Dermis microvascular lymphatic vessel endothelial cell (primary cell): ENCODE results near the gene MTMR4. TPM values are rescaled to one million over a fixed set of nuclear protein-coding genes. Genes with fewer than 3 reads are reported as not detected.
"Not testable (repeated sequence)": the region's sequence is repeated elsewhere in the genome, so short reads cannot be mapped to it uniquely, and the experiment has no call there.

Experiments
- DNase-seq, 2 donors: peaks; one replicate each; pipeline versions ENCODE4 v3.0.0 to v3.0.0-alpha.2; 2010; ENCODE audit warnings: low read depth in 2 of 2
- total RNA-seq: library from RNA; depleted of rRNA; stranded (reverse); fragments of >200 nt; gene quantifications from 2 replicates; pipeline ENCODE4 v1.2.1, GENCODE V29; 2014

MTMR4 gene
- total RNA-seq, 1 donor from 2014 or later: 30.7 TPM

GRCh38 chr17:58527306-58527705 is 12.9 kb upstream of the MTMR4 start:
- no peak for DNase-seq

- DNase-seq: peak in 1 of 2 donors; percentile 67
Measured at GRCh38 chr17:58525239-58525638, 10.8 kb upstream of the MTMR4 start.

DNA sequence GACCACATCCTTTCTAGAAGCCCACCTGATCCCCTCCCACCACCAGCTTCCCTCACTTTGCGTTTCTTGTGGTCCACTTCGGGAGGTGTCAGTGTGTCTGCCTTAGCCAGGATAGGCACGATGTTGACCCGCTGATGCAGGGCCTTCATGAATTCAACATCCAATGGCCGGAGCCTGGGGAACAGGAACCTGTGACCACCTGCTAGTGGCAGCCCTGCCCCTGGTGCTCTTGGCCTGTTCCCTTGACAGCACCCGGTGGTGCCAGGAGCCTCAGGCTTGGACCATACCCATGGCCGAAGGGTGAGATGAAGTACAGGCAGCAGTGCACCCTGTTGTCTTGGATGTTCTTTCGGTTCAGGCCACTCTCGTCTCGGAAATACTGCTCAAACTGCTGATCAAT is 7.2 kb upstream of the MTMR4 start:
- no peak for DNase-seq

DNA sequence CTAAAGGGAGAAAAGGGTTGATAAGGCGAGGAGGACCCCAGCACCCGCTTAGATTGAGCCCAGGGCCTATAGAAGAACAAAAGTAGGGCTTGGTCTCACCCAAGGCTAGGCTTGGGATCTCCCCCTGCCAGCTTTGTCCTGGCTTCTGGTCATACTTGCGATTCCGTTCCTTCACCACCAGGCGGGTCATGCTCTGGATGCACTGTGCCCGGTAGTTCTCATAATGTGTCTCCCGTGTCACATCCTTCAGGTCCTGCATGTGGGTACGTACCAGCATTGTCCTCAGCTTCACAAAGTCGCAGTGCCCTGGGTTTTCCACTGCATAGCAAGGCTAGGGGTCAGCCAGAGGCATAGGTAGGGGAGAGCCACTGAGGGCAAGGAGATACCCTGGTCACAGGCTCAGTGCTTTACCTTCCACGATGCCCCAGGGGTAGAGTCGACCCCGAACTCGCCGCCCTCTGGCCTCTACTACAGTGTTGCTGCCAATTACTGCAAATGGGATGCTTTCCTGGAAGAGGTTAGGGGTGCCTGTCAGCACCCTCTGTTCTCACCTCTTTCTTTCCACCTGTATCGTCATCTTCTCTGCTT is 6.5 kb upstream of the MTMR4 start:
- peak in 1 of 2 donors; percentile 36 for DNase-seq

DNA sequence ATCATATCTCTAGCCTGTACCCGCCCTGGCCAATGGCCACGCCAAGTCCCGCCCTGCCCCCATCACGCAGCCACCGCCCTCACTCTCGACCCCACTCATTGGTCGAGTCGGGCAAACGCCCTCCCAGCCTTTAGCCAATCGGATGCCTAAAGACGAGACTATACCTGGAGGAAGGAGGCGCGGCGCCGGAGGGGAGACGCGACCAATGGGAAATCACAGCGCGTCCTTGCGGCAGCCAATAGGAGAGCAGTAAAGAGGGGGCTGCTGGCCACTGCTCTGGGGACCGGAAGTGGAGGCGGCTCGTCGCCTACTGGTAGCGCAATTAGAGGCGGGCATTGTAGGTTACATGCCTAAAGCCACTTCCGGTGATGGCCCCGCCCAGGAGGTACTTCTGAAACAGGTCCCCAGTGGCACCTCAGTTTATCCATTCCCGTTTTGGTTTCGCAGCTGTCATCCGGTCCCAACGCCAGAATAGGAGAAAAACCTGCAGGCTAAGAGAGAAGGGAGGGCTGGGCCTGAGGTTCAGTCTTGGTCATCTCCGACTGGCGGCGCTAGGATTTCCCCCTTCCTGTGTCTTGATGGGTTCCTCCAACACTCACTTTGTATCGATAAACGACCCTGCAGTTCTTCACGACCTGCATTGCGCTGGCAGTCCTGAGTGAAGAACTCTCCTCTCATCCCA is 3.6 kb upstream of the MTMR4 start:
- peak; percentile 99 to 100 for DNase-seq

GRCh38 chr17:58517378-58517927 is 3.0 kb upstream of the MTMR4 start:
- DNase-seq: no peak

DNA sequence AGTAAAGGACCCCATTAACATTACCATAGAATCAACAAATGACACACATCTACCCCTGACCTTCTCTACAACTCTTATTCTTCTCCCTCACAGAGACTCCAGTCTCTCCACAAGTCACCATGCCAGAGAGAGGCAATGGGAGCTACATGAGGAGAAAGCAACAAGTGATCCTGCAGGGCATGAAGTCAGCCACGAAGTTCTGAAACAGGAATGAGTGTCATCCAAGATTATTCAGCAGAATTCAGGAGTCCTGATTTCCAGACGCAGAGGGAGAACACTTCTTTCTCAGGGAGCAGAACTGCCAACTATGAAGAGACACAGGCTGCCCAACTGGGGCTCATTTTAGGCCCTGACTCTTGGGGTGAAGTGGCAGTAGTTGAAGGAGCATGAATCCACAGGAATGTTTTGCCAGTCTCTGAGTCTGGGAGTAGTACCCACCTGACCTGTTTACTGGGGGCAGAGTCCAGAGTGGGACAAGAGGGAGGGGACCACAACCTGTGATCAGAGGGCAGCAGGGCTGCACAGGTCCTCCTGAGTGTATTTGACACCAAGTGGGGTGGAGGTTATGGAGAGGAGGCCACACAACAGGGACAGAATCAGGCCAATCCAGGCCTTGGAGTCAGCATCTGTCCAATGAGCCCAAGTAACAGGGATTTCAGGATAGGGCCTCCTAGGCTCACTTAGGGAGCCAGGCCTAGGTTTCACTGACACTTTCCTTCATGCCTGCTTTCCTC is 2.4 kb upstream of the MTMR4 start:
- no peak for DNase-seq

- no peak for DNase-seq
Measured at GRCh38 chr17:58515286-58515685, 848 bp upstream of the MTMR4 start.

DNA sequence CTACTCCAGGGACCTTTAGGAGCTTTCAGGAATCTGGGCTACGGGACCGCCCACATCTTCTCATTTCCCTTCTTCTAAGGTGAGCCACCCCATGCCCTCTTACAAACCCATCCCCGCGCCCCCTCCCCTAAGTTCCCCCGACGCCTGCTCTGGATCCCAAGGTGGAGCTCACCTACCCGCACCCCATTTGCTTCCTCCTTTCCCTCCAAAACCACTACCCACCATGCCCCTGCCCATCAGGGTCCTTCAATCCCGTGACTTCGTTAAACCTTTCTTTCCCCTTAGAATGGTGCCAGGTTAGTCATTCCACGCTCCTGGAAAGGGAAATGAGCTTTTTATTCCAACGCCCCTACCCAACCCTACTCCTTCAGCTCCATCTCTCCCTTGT is 326 bp upstream of the MTMR4 start:
- no peak for DNase-seq

- DNase-seq: no peak
Measured at GRCh38 chr17:58513267-58513964, 1.0 kb downstream of the MTMR4 start.

DNA sequence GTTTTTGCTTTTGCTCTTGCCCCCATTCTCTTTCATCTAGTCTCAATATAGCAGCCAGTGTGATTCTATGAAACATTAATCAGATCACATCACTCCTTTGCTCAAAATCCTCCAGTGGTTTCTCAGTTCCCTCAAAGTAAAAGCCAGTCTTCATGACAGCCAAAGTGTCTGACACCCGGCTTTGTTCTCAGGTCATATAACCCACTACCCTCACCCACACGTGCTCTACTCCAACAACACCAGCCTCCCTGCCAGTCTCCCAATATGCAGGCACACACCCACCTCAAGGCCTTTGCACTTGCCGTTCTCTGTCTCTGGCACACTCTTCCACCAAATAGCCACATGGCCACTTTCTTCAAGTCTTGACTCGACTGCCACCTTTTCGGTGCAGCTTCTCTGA is 4.4 kb downstream of the MTMR4 start:
- DNase-seq: no peak

- no peak for DNase-seq
Measured at GRCh38 chr17:58508341-58509067, 5.9 kb downstream of the MTMR4 start.

DNA sequence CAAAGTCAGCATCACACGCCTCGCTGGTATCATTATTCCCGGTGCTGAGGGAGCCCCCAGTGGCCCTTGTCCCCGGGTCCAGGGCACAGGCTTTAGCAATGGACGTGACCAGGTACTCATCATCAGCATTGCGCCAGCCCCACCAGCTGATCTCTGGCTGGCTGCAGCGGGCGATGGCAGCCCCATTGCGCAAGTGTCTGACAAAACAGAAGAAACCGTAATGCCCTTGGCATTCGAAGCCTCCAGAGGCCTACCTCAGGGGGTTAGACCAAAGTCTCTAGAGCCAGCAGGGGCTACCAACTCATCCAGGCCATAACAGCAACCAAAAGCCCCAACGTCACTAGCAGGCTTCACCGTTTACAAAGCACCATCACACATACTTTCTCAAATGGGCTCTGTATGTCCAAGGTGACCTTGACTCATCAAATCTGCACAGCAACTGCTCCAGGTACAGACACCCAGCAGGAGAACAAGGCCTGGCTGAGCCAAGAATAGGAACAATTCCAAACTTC is 7.3 kb downstream of the MTMR4 start:
- DNase-seq: no peak

- no peak for DNase-seq
Measured at GRCh38 chr17:58506354-58507080, 7.9 kb downstream of the MTMR4 start.

DNA sequence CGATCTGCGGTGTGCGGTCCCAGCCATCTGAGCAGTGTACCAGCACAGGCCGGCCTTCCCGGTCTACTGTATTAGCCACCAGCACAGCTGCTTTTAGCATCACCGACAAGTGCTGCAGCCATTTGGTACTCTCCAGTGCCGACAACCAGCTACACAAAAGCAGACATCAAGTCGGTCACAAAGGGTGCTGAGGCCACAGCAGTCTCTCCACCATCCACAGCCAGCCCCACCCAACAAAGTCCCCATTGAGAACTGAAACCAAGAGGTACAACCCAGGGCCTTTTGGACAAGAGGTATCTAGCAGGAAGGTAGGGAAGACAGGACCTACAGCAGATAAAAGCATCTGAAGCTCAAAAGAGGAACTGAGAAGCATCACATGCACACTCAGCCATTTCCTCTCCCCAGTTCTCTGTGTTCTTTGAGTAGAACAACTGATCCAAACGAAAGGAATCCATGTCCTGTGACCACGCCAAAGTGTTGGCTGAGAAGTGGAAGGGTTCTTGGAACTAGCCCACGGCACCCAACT is 9.5 kb downstream of the MTMR4 start:
- DNase-seq: no peak

GRCh38 chr17:58503866-58504265 is 10.6 kb downstream of the MTMR4 start:
- no peak for DNase-seq

- not testable (repeated sequence) for DNase-seq
Measured at GRCh38 chr17:58503134-58503533, 11.3 kb downstream of the MTMR4 start.

DNA sequence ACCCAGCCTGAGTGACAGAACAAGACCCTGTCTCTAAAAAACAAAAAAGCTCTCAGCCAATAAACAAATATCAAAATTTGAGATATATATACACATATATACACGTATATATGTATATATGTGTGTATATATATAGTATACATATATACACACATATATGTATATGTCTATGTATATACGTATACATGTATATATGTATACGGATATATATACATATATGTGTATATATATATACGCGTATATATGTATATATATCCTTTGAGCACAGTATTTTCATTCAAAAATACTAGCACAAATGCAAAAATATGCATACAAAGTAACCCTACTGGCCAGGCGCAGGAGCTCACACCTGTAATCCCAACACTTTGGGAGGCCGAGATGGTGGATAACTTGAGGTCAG is 13.0 kb downstream of the MTMR4 start:
- no peak for DNase-seq

- DNase-seq: no peak
Measured at GRCh38 chr17:58498177-58498828, 16.1 kb downstream of the MTMR4 start.

DNA sequence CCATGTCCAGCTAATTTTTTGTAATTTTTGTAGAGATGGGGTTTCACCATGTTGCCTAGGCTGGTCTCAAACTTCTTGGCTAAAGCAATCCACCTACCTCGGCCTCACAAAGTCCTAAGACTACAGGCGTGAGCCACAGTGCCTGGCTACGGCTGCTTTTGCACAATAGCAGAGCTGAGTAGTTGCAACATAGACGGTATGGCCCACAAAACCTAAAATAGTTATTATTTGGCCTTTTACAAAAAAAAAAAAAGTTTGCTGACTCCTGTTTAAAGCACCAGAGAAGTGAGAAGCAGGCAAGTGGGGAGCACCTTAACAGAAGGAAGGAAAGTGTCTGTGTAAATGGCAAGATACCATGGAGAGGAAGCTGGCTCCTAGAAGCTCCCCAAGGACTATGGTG is 20.9 kb downstream of the MTMR4 start:
- no peak for DNase-seq
